ENCODE results near the gene FRMD4B. TPM values are rescaled to one million over a fixed set of nuclear protein-coding genes. Genes with fewer than 3 reads are reported as not detected.

Gene FRMD4B
- total and polyA plus RNA-seq, 10 of the 15 experiments (the other 5 are each of a cell fraction or from before 2014, with no cell fraction given) = 3.9 to 11.4 (median 8.0) TPM

GRCh38 chr3:69405067-69405466, 19.2 kb upstream of the FRMD4B start:
- TF ChIP-seq SUPT20H (IDR thresholded peaks at IDR 0.05; ENCODE audit: borderline replicate concordance, control insufficient read depth, low read depth, low read length) (no peak), CREM (IDR thresholded peaks at IDR 0.05; ENCODE audit: low read depth) (no peak), SUZ12 (IDR thresholded peaks at IDR 0.05; ENCODE audit: unreplicated experiment) (no peak), ZBED1 (IDR thresholded peaks at IDR 0.05; ENCODE audit: borderline replicate concordance) (no peak), CBX3 (IDR thresholded peaks at IDR 0.05; ENCODE audit: borderline replicate concordance, low read depth) (no peak), TCF3 (IDR thresholded peaks at IDR 0.05; ENCODE audit: borderline replicate concordance, insufficient read depth, low read depth, low read length) (no peak), NFYB (IDR thresholded peaks at IDR 0.05; ENCODE audit: insufficient read depth, low read depth, low read length) (no peak), ETV6 (conservative IDR thresholded peaks at IDR 0.05 in 1 of 2, IDR thresholded peaks at IDR 0.05 in 1 of 2; ENCODE audit: borderline replicate concordance in 1 of 2, low read depth in 1 of 2) (no peak), BHLHE40 (IDR thresholded peaks at IDR 0.05; ENCODE audit: borderline replicate concordance in 1 of 2, low read depth in 2 of 2, low read length in 1 of 2) (no peak), STAT1 (conservative IDR thresholded peaks at IDR 0.05) (no peak), NFXL1 (IDR thresholded peaks at IDR 0.05; ENCODE audit: borderline replicate concordance) (no peak)
- no peak for DNase-seq (ENCODE audit: low read depth, low spot score)
- POLR2A ChIA-PET = no interaction called here
- 63% methylated on average over 3 of the region's 3 CpGs for WGBS (ENCODE audit: insufficient coverage, insufficient replicate concordance, low lambda C conversion rate, missing lambda C conversion rate)
- peaks cover 3% of the 10 kb centered on the region; the same call in 2 of the 3 replicates for H3K9me3 ChIP-seq (replicated peaks; ENCODE audit: control insufficient read depth, insufficient read depth, low read length)
- SMC1A ChIA-PET (ENCODE audit: uncharacterized antibody, unreplicated experiment) = interaction anchor here (1.3 to 1.5 kb wide), 2 partner anchors 79 to 123 kb away, joined by 3 to 5 read pairs; no protein-coding TSS in a partner anchor
- H3K79me2 ChIP-seq (ENCODE audit: control insufficient read depth, insufficient read depth, low read length) = no peaks in the 10 kb centered on the region
- no TSS peak for BruUV-seq (replicated peaks)
- no peak overlapping the region for H3K4me2 ChIP-seq (ENCODE audit: control insufficient read depth, insufficient read depth)
- RAD21 ChIA-PET (ENCODE audit: unreplicated experiment) = no interaction called here
- no peak for ATAC-seq
- no peaks in the 10 kb centered on the region for H3K4me1 ChIP-seq (ENCODE audit: control insufficient read depth, insufficient read depth, low read length)
- H2AFZ ChIP-seq (ENCODE audit: control insufficient read depth, low read depth, low read length) = no peak overlapping the region
- FAIRE-seq = no peak
- intact Hi-C loops (cut with micrococcal nuclease; ENCODE audit: unreplicated experiment) (no loop called here), in situ Hi-C loops (cut with MboI) (no loop called here)
- H3K4me3 ChIP-seq = no peak overlapping the region
- no peaks in the 10 kb centered on the region for H4K20me1 ChIP-seq (ENCODE audit: control insufficient read depth, insufficient read depth)
- H3K27me3 ChIP-seq (replicated peaks in 1 of 2; ENCODE audit: control insufficient read depth in 2 of 2, insufficient read depth in 2 of 2, low read length in 1 of 2) = no peaks in the 10 kb centered on the region
- no peaks in the 10 kb centered on the region for H3K36me3 ChIP-seq (ENCODE audit: control insufficient read depth in 2 of 2, insufficient read depth in 2 of 2, low read length in 1 of 2)
- H3K9ac ChIP-seq (ENCODE audit: control insufficient read depth, insufficient read depth, low read length) = no peak overlapping the region
- CTCF ChIA-PET = no interaction called here
- H3K27ac ChIP-seq (ENCODE audit: control insufficient read depth, insufficient read depth) = no peak overlapping the region
